Stimulated activated CD8-positive, alpha-beta memory T cell treated with anti-CD3 and anti-CD28 coated beads, Interleukin-2, amount 100 ng/mL, for 1 hour (primary cell): ENCODE measurements around the gene JMJD8.
A peak's percentile ranks its signal among the peaks of the same experiment; 100 is the strongest.

Experiments used
- DNase-seq, 2 donors: peaks; one replicate each; pipeline ENCODE4 v3.0.0-alpha.2; 2020; ENCODE audit warnings: low read depth in 2 of 2

JMJD8 gene

GRCh38 chr16:689175-689897 is 5.2 kb upstream of the JMJD8 start:
- DNase-seq, result no peak

DNA sequence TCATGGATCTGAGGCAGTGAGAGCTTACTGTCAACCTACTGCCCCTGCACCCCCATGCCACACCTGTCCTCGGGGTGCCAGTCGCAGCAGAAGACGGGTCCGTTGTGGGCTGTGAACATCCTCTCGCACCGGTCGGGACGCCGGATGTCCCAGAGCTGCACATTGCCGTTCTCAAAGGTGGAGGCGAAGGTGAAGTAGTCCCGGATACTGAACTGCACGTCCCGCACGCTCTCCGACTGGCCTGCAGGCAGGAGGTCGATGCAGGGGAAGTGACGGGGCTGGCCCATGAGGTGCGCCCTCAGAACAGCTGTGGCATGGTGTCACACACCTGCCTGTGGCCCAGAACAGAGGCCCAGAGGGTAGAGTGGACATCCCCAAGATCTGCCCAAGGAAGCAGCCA is 3.4 kb upstream of the JMJD8 start:
- no peak for DNase-seq

- no peak for DNase-seq
Measured at GRCh38 chr16:686459-687260, 2.5 kb upstream of the JMJD8 start.

- no peak for DNase-seq
Measured at GRCh38 chr16:685967-686366, 1.8 kb upstream of the JMJD8 start.

DNA sequence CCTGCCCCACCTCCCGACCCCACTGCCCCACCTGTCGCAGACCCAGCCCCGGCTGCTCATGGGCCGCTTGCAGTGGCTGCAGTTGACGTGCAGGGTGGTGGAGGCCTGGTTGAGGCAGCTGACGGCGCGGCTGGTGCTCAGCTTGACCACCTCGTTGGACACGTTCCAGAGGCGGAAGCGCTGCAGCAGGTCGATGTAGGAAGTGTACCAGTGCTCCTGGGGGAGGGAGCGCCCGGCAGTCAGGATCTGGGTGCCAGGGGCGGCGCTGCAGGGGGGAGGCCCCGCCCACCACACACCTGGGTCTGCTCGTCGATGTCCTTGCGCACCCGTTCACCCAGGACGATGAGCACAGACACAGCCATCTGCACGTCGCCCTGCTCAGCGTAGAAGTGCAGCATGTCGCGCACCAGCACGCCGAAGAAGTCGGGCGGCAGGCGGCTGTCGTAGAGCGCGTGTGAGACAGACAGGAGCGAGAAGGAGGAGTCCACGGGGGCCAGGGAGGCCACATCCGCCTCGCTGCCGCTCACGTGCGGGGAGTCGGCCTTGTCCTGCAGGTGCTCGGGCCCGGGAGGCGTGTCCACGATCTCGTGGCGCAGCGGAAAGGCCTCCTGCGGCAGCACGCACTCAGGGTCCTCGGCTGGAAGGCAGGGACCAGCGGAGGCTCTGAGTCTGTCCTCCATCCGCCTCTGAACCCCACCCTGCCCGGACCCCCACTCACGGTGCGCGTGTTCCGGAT is 995 bp upstream of the JMJD8 start:
- DNase-seq, result no peak

GRCh38 chr16:683396-684070 is 601 bp downstream of the JMJD8 start:
- DNase-seq, result no peak

DNA sequence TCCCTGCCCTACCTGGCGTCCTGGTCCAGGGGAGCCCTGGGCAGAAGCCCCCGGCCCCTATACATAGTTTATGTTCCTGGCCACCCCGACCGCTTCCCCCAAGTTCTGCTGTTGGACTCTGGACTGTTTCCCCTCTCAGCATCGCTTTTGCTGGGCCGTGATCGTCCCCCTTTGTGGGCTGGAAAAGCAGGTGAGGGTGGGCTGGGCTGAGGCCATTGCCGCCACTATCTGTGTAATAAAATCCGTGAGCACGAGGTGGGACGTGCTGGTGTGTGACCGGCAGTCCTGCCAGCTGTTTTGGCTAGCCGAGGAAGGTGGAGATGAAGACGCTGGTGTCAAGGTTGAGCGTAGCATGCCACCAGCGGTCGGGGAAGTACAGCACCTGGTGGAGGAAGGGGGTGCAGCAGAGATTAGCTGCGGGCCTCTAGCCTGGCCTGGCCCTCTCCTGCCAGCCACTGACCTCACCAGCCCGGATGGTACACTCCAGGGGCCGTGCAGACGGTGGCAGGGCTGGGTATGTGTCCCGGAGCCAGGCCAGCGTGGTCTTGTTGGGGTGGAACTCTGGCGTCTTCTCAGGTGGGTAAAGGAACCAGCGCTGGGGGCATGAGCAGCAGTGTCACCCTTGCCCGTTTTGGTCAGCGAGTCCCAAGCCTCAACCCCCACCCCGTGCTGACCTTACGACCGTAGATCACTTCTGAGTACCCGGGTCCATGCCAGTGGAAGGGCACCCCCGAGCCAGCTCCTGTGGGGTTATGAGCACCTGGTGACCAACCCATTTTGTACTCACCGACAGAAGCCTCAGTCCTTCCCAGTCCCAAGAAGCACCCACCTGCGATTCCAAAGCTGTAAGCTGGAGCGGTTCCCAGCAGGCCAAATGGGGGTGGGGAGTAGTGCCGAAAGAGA is 1.4 kb downstream of the JMJD8 start:
- no peak for DNase-seq

DNA sequence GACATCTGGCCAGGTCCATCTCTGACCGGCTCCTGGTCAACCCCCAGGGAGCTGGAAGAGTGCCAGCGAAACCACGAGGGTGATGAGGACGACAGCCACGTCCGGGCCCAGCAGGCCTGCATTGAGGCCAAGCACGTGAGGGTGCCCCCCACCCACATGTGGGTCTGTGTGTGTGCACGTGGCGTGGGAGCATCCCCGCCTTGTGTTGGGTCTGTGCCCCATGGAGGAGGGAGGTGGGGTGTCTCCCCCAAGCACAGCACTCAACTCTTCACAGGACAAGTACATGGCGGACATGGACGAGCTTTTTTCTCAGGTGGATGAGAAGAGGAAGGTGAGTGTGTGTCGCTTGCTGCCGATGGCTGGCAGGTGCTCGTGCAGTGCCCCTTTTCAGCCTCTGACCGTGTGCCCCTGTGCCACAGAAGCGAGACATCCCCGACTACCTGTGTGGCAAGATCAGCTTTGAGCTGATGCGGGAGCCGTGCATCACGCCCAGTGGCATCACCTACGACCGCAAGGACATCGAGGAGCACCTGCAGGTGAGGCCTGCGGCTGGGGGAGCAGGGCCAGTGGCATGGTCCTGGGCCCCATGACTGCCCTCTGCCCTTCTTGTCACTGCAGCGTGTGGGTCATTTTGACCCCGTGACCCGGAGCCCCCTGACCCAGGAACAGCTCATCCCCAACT is 2.2 kb downstream of the JMJD8 start:
- no peak for DNase-seq

GRCh38 chr16:680967-681745 is 3.0 kb downstream of the JMJD8 start:
- DNase-seq, result no peak

GRCh38 chr16:680625-680945 is 3.5 kb downstream of the JMJD8 start:
- DNase-seq, result no peak

DNA sequence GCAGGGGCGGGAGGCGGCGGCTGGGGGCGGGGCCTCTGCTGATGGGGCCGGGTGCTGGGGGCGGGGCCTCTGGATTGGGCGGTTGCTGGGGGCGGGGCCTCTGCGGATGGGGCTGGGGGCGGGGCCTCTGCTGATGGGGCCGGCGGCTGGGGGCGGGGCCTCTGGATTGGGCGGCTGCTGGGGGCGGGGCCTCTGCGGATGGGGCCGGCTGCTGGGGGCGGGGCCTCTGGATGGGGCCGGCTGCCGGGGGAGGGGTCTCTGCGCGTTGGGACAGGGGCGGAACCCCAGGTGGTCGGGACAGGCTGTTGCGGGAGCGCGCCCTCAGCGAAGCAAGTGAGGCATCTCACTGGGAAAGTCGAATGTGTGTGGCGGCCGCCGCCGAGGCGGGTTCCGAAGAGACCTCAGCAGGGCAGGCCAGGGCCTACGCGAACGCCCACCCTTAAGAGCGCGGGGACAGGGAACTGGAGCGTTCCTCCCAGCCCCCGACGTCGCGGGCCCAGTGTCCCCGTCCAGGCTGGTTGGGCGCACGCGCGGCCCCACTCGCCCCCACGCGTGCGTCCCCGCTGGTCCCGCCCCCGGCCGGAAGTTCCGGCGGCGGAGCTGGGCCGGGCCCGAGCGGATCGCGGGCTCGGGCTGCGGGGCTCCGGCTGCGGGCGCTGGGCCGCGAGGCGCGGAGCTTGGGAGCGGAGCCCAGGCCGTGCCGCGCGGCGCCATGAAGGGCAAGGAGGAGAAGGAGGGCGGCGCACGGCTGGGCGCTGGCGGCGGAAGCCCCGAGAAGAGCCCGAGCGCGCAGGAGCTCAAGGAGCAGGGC is 4.1 kb downstream of the JMJD8 start, which contains the start of gene STUB1:
STUB1 (plus strand) TSS at position 597 of the 811 bp plus-strand sequence; CDS start at position 713, 116 bp downstream.
- DNase-seq, result peak; percentile 65 to 83

GRCh38 chr16:678858-679813 is 5.0 kb downstream of the JMJD8 start:
- DNase-seq, result peak in 1 of 2 donors; percentile 35

- DNase-seq, result no peak
Measured at GRCh38 chr16:678209-678857, 5.8 kb downstream of the JMJD8 start.

- no peak for DNase-seq
Measured at GRCh38 chr16:677316-678190, 6.6 kb downstream of the JMJD8 start.

DNA sequence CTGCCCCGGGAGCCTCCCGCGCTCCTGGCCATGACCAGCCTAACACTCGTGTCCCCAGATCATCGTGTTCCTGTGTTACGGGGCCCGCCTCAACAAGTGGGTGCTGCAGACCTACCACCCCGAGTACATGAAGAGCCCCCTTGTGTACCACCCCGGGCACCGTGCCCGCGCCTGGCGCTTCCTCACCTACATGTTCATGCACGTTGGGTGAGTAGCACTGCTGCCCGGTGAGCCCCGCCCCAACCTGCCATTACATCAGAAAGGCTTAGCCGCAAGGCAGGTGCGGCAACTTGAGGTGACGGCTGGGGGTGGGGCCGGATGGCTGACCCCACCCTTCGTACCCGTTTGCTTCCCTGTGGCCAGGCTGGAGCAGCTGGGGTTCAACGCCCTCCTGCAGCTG is 7.2 kb downstream of the JMJD8 start:
- DNase-seq, result no peak

- no peak for DNase-seq
Measured at GRCh38 chr16:676565-676902, 7.6 kb downstream of the JMJD8 start.
